Endothelial cell of hepatic sinusoid (primary cell): ENCODE data around the gene C15orf39.

ENCODE experiments used
- in situ Hi-C: cut with HindIII; loops from 2 replicates; pipeline ENCODE4 v1.10.0; 2017; ENCODE audit warnings: low sequenced_read_pairs

Gene C15orf39

DNA sequence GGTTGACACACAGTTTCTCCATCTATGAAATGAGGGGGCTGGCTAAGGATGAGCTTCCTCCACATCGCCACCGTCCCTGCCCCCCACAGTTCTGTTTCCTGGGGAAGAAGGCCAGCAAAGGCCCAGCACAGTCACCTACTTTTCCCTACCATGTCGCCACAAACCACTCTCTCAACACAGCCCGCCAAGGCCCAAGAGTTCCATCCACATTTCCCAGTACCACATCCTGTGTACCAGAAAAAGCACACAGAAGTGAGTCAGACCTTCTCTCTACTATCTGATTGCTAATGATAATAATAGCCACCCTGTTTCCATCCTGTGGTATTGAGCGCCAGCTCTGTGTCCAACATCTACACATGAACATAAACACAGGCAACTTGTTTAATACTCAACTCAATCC is 30.3 kb upstream of the C15orf39 start:
- in situ Hi-C loops: no loop called here

DNA sequence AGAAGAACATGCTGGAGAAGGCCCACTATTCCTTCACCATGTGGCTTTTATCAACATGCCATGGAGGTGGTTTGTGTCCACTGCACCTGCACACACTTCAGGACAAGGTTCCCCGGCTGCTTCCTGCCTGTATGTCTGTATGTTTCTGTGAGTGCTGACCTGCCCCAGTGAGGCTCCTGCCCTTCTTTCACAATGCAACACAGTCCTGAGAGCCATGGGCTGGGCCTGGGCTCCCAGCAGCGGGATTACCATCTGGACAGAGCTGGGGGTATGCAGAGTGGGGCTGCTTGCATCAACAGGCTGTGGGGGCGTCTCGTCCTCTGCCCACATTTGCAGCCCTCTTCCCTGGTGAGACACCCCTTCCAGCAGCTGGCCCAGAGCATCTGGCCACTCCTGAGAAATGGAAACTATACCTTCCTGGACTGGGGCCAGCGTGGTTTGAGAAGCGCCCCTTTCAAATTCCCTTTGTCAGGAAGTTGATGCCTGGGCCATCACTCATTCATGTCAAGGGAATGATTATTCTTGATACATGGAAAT is 29.3 kb upstream of the C15orf39 start:
- in situ Hi-C loops: no loop called here

DNA sequence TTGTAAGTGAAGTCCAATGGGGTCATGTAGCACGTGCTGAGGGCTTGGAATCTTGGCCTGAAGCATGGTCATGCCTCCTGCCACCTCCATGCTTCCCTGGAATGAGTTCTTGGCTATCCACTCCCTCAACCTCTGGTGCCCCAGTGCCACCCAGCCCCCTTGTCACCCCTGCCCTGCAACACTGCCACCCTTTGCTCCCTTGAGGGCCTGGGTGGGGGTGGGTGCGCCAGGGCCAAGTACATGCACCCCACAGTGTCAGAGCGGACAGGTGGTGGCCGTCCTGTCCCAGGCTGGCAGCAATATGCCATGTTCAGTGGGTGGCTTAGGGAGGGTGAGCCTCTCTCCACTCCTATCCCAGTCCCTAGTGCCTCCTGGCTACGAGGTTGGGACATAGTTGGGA is 27.6 kb upstream of the C15orf39 start:
- in situ Hi-C loops: no loop called here

DNA sequence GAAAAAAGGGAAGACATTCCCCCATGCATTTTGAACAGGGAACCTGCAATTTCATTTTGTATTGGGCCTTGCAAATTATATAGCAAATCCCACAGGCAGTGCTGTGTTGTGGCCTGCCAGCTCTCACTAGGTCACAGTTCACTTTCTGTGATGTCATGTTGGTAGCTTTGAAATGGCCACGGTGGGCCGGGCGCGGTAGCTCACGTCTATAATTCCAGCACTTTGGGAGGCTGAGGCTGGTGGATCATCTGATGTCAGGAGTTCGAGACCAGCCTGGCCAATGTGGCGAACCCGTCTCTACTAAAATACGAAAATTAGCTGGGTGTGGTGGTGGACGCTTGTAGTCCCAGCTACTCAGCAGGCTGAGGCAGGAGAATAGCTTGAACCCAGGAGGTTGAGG is 27.0 kb upstream of the C15orf39 start:
- in situ Hi-C loops: no loop called here

DNA sequence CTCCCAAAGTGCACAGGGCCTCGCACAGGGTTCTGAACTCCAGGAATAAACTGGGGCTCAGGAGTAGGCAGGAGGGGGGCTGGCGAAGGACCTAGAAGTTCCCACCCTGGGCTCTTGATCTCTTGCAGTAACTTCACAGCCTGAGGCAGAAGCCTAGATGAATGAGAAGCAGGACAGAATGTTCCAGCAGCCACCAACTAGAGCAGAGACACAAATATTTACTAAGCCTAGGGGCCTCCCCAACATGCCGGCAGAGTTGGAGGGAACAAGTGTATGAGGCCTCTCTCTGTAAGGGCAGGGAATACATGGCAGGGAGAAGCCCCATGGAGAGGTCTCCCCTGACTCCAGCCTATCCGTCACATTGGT is 25.3 kb upstream of the C15orf39 start:
- in situ Hi-C loops: no loop called here

DNA sequence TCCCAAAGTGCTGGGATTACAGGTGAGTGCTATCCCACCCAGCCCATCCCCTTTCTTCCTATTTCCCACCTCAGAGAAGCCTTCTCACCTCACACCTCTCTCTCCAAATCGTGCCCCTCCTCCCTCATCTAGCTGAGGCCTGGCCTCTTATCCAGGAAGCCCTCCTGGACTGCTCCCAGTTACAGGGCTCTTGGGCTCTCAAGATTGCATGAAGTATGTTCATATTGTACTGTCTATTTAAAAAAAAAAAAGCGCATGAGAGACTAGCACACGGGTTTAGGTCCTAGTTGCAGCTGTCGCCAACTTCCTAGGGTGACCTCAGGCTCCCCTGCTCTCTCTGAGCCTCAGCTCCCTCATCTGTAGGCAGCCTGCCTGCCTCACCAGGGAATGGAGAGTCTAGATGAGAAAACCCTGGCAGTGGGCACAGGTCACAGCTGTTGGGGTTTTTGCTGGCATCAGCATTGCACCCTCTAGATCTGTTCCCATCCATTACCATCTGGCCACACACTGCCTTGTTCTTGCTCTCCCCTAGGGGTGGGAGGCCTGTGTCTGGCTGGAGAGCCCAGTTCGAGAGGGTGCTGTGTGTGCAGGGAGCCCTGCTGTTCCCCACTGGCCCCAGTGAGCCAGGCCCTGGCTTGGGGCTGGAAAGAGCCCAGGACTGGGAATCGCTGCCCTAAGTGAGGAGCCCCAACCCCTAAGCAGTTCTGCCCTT is 24.2 kb upstream of the C15orf39 start:
- in situ Hi-C loops: no loop called here

DNA sequence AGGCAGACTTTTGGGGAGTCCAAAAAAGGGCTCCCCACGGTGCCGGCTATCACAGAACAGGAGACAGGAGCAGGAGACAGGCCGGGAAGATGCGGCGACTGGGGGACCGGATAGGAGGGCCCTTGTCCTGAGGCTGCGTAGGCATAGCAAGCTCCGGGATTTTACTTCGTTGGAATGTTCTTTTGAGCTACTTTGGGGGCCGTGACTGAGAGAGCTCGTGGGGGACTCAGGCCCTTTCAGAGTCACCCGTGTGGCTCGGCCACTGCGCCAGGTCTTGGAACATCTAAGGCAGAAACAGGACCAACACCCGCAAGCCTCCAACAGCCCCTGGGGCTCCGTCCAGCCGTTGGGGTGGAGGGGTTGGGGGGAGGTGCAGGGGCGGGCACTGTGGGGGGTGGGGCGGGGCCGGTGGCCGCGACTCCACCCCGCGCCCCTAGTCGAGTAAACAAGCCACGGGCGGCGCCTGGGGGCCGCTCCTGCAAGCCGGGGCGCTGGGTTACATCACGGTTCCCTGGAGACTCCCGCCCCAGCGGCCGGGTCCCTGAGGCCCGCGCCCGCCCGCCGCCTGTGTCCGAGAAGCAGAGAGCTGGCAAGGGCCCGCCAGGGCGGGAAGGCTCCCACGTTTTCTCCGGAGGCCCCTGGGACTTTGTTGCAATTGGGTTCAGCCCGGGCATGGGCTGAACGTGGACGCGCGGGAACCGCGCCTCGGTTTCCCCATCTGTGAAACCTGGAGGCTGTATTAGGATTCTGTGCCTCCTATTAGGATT is 23.3 kb upstream of the C15orf39 start:
- in situ Hi-C loops: no loop called here

DNA sequence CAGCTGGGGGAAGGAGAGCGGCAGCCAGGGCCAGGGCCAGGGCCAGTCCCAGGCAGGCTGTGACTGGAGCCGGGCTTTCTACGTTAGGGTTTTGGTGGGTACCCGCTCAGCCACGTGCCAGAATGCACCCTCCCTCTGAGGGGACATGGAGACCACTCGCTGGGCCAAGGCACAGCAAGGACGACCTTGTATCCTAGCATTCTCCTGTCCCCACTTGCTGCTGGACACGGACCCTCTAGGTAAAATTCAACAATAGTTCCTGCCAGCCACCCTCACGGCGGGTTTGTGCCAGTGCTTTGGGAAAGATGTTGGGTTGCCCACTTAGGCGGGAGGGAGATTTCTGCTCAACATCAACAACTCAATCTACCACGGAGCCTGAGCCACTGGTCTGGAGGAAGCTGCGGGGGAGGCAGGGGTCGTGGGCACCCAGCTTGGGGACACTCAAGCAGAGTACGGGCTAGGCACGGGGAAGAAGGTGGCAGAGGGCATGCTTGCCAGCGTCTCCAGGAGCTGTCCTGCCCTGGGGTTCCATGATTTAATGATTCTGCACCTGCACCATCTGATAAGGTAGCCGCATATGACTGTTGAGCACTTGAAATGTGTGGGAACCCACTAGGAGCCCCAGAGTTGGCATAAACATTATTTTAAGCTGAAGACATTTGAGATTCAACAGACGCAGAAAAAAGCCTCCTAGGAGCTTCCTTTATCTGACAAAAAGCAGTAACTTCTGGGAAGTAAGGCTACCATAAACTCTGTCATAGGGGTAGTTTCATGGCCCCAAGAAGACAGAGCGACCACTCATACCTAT is 22.5 kb upstream of the C15orf39 start:
- in situ Hi-C loops: no loop called here

DNA sequence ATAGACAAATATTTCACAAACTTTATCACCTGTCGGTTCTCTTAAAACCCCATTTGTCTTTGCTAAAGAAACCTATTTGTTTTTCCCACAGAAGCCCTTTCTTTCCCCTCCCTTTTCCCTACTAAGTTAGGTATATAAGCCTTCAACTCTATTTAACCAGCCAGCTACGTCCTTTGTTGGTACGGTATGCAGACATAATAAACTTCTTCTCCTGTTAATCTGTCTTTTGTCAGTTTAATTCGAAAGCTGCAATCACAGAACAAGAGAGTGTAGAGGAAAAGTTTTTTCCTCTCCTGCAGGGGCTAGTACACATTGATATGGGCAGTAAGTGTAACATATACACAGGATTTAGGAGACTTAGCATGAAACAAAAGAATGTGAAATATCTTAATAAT is 21.9 kb upstream of the C15orf39 start:
- in situ Hi-C loops: no loop called here

DNA sequence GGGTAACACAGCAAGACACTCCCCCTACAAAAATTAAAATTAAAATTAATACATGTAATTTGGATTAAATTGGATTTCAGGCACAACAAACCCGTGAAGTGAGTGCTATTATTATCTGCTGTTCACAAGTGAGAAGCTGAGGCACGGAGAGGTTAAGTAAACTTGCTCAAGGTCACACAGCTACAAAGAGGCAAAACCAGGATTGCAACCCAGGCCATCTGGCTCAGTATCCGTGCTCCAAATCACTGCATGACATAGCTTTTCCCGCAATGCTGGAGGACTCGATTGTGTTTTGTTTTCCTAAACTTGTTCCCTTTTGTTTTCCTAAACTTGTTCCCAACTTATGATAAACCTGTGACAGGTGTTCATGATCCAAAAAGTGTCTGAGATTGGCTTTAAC is 19.9 kb upstream of the C15orf39 start:
- in situ Hi-C loops: no loop called here

DNA sequence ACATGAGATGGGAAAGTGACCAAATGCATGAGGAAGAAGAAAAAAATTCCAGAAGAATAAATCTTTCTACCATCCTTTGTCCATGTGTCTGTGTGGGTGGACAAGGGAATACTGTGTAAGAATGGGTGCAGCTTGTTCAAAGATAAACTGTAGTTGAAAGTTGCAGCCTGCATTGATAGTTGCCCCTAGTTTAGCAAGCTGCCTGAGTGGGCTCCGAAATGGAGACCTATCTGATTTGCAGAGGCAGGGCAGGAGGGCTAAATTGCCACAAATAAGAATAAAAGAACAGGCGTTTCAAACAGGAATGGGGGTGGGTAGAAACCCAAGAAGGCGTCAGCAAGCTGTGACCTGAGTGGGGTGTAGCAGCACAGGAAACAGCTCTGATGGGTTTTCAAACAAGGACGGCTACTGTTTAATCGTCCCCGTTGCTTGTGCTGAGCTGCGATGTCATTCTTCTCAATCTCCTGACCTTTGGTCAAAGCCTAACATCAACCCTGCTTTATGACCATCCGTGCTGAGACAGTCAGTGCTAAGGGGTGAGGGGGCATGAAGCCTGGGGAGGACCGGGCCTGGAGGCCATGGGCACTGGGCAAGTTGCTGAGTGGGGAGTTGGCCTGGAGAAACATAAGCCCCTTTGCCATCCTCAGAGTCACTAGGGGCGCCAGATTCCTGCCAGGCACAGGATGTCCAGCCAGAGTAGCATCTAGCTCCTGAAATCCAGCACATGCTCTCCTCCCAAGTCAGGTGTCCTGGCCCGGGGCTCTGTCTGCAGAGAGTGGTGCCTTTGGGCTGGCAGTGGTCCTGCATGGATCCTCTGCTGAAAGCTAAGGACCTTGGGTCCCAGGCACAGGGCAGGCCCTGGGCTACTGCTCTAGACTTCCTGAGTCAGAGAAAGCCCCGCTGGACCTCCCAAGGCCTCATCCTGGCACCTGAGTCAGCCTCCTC is 19.2 kb upstream of the C15orf39 start:
- in situ Hi-C loops: no loop called here

DNA sequence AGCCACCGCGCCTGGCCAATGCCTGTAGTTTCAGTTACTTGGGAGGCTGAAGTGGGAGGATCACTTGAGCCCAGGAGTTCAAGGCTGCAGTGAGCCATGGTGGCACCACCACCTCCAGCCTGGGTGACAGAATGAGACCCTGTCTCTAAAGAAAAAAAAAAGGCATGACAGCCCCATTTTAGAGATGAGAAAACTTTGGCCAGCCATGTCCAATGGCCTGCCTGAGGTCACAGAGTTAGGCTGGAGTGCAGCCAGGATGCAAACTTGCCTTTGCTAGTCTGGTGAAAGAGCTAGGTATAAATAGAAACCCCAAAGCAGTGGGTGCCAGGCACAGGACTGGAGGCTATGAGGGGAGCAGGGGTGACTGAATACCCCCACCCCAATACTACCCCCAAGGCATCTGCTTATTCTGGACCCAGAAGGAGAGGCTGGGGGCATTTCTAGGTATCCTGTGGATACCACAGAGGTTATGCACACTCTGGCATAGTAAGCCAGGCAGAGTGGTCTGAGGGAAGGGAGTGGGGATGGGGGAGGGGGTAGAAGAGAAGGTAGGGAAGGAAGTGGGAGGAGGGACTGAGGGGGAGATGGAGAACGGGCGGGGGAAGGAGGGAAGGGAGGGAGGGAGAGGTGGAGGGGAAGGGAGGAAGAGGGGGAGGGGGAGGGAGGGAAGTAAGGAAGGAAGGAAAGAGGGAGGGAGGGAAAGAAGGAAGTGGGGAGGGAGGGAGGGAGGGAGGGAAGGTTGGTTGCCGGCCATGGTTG is 16.2 kb upstream of the C15orf39 start:
- in situ Hi-C loops: no loop called here

DNA sequence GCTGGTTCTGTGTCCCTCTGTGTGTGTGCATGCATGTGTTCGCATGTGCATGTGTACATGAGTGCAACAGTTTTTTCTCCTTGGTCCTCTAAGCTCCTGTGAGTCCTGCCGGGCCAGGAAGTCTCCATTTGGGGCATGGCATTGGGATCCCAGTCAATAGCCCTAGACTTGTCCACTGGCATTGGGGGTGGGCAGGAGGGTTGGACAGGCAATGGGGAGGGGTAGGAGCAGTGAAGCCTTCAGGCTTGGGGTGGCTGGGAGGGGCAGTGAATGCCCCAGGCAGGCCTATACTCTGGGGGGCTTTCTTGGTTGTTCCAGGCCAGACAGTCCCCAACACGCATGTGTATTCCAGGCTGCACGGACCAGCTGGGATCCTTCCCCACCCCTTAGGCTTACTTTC is 15.6 kb upstream of the C15orf39 start:
- in situ Hi-C loops: no loop called here

DNA sequence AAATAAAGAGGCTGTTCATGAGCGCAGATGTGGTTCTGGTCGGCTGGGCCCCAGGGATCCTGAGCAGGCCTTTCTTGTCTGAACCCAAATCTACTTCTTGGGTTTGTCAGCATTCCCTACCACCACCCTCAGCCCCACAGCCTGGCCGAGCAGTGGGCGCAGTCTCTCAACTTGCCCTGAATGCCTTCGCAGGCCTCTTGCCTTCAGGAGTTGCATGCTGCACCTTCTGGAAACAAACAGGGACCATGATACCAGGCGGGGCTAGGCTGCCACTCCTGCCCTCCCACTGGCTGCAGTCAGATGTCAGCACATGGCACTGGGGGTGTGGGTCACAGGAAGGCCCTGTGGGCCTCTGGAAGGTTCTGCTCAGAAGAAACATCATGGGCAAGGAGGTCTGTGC is 13.2 kb upstream of the C15orf39 start:
- in situ Hi-C loops: no loop called here

DNA sequence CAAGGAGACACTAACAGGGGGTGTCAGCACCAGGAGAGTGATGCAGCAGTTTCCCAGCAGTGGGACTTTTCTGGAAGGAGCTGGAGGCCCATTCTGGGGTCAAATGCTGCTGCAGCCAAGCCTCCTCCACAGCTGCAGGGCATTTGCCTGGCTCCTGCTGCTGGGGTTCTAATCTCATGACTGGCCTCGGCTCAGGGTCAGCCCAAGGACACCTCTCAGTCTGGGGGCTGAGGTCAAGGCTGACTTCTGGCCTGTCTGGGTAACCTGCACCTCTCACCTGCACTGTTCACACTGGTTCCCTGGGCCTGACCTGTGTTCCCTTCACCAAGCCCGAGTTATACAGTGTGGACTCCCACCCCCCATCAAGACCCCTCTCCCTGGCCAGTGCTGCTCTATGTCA is 10.4 kb upstream of the C15orf39 start:
- in situ Hi-C loops: loop anchor here (5.0 kb wide), 3 partner anchors 39 to 154 kb away; no protein-coding TSS in a partner anchor

DNA sequence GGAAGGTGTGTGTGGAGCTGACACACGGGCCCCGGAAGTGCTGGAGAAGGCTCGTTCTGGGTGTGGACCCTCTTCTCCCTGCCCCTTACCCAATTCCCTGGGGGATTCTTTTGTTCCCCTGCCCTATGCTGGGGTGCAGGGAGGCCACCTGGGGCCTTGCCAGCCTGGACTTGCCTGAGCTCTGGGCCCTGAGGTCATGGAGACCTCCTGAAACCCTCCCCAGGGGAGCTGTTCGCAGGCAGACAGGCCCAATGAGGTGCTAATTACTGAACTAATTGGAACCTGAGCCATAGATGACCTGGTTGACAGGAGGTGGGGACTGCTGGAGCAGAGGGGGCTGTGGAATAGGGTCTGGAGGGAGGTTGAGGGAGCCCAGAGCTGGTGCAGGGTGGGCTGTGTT is 9.4 kb upstream of the C15orf39 start:
- in situ Hi-C loops: loop anchor here (5.0 kb wide), 3 partner anchors 40 to 155 kb away; no protein-coding TSS in a partner anchor

DNA sequence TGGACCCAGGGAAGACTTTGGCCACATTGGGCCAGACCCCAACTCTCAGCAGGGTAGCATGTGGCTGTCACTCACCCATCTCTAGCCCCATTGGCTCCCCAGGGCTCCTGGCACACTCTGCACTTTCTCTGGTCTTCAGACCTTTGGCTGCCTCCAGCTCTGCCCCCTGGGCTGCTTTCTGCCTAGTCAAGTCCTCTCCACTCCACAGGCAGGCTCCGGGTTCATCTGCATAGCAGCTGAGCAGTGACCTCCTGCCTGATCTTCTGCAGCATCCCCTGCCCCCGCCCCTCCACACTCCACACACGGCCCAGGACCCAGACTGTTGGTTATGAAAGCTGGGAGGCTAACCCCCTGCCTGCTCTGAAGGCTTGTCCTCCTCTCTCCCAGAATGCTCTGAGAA is 8.4 kb upstream of the C15orf39 start:
- in situ Hi-C loops: loop anchor here (5.0 kb wide), 3 partner anchors 41 to 156 kb away; no protein-coding TSS in a partner anchor

DNA sequence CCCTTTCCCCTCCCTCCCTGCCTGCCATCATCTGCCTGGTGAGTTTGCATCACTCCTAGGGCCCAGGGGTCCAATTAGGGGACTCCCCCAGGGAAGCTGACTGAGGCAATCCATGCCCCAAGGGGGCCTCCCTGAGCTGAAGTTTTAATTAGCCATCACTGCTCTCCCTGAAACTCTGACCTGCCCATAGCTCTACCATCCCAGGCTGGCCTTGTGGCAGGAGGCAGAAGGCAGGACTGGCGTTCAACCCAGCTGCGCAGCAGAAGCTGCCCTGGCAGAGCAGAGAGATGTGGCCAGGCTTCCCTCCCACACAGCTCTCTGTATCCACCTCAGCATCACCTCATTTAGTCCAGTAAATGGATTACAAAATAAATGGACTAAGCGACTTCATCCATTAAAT is 7.7 kb upstream of the C15orf39 start:
- in situ Hi-C loops: loop anchor here (5.0 kb wide), 3 partner anchors 42 to 157 kb away; no protein-coding TSS in a partner anchor

DNA sequence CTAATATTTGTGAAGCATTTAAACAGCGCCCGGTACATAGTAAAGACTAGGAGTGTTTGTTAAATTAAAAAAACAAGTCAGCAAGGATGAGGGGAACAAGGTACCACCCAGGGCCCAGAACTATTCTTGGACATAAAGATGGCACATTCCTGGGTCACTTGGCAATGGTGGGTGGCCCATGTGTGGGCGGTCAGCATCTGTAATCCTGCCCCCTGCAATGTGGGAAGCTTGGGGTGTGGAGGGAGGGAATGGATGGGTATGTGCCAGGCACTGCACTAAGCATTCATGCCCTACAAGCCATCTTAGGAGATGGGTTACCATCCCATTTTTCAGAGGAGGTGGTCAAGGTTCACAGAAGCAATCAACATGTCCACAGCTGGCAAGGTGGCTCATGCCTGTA is 7.3 kb upstream of the C15orf39 start:
- in situ Hi-C loops: loop anchor here (5.0 kb wide), 3 partner anchors 42 to 157 kb away; no protein-coding TSS in a partner anchor
